C4-2B (cell line): Measurements from ENCODE around the gene RBM43.

Experiments
- H3K27ac ChIP-seq: fragments of 450-650 bp; 2 replicates; pipeline ENCODE4 v1.5.1; 2017
- ZFX ChIP-seq: fragments of 450-650 bp; IDR thresholded peaks from 2 replicates; pipeline ENCODE4 v1.6.1; 2017
- TF ChIP-seq, protein P1 (sequence below): fragments of 450-650 bp; conservative IDR thresholded peaks from 2 replicates; pipeline ENCODE4 v1.5.1; 2017; ENCODE audit warnings: mild to moderate bottlenecking

Gene RBM43

DNA sequence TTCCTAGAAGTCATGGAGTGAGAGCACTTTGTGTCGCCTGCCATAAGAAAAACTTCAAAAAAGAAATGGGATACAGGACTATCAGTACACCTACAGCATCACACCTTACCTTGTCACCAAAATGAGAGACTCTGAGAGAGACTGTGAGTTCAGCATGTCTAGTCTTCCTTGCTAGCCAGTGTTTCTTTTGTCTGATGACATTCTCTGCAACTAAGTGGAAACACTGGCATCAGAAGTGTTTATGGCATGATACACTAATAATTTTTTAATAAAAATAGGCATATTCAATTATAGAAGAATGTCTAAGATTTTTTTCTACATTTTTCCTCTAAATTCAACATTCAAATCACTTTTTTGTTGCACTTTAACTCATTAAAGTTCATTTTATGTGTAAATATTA lies 9.0 kb downstream of the RBM43 start:
- TF ChIP-seq, protein P1, sequence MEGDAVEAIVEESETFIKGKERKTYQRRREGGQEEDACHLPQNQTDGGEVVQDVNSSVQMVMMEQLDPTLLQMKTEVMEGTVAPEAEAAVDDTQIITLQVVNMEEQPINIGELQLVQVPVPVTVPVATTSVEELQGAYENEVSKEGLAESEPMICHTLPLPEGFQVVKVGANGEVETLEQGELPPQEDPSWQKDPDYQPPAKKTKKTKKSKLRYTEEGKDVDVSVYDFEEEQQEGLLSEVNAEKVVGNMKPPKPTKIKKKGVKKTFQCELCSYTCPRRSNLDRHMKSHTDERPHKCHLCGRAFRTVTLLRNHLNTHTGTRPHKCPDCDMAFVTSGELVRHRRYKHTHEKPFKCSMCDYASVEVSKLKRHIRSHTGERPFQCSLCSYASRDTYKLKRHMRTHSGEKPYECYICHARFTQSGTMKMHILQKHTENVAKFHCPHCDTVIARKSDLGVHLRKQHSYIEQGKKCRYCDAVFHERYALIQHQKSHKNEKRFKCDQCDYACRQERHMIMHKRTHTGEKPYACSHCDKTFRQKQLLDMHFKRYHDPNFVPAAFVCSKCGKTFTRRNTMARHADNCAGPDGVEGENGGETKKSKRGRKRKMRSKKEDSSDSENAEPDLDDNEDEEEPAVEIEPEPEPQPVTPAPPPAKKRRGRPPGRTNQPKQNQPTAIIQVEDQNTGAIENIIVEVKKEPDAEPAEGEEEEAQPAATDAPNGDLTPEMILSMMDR = no peak
- H3K27ac ChIP-seq = no peak overlapping the region

DNA sequence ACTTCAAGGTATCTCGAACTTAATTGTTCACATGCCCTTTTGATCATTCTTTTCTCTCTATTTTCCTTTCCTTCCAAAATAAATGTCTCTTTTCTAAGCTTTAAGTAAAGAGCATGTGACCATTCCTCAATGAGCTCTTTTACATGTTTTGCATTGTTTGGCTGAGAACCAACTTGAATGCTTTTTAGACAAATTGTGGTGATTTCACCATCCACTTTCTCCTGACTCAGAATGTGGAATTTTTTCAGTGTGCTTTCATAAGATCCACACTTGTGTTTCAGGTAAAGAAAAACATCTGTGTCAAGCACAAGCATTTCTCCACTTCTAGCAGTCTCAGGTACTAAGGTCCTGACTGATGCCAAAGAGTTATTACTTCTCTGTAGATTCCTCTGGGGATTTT lies 10.7 kb downstream of the RBM43 start:
- H3K27ac ChIP-seq = no peak overlapping the region
- TF ChIP-seq, protein P1 = no peak
- TF ChIP-seq ZFX = no peak

GRCh38 chr2:151247432-151247831 lies 14.2 kb downstream of the RBM43 start:
- H3K27ac ChIP-seq = no peak overlapping the region
- no peak for TF ChIP-seq ZFX
- TF ChIP-seq, protein P1 = no peak

- TF ChIP-seq ZFX = no peak
- TF ChIP-seq, protein P1 = no peak
- no peak overlapping the region for H3K27ac ChIP-seq
These were observed 15.5 kb downstream of the RBM43 start for GRCh38 chr2:151246152-151246551.

GRCh38 chr2:151243468-151243867 lies 18.2 kb downstream of the RBM43 start:
- TF ChIP-seq, protein P1 = no peak
- TF ChIP-seq ZFX = no peak
- no peak overlapping the region for H3K27ac ChIP-seq

GRCh38 chr2:151241224-151241623 lies 20.4 kb downstream of the RBM43 start:
- TF ChIP-seq, protein P1 = no peak
- no peak for TF ChIP-seq ZFX
- H3K27ac ChIP-seq = no peak overlapping the region

- TF ChIP-seq, protein P1 = no peak
- TF ChIP-seq ZFX = no peak
- H3K27ac ChIP-seq = no peak overlapping the region
These were observed 21.2 kb downstream of the RBM43 start for GRCh38 chr2:151240433-151240832.
